ENCODE measurements around the gene CMYA5. TPM values are rescaled to one million over a fixed set of nuclear protein-coding genes. Genes with fewer than 3 reads are reported as not detected.

Gene CMYA5
- total and polyA plus RNA-seq, 2 experiments from 2014 or later, result 1.1 to 3.5 TPM

- Histone ChIP-seq H3K4me2 (no peak overlapping the region), H3K9me3 (ENCODE audit: low read depth) (no peaks in the 10 kb centered on the region), H3K27ac (no peak overlapping the region), H3K4me3 (no peak overlapping the region), H3K79me2 (no peaks in the 10 kb centered on the region), H3K27me3 (no peaks in the 10 kb centered on the region), H3K4me1 (ENCODE audit: insufficient read depth) (peaks cover 4% of the 10 kb centered on the region), H3K36me3 (replicated peaks; ENCODE audit: insufficient read depth, low read depth) (no peaks in the 10 kb centered on the region), H3K9me2 (replicated peaks; ENCODE audit: insufficient read depth) (no peaks in the 10 kb centered on the region), H4K20me1 (ENCODE audit: insufficient read depth, poor library complexity, severe bottlenecking) (no peaks in the 10 kb centered on the region), H2AFZ (no peak overlapping the region)
- DNase-seq (ENCODE audit: low spot score), result no peak
- no peak for TF ChIP-seq EZH2phosphoT487 (IDR thresholded peaks at IDR 0.05; ENCODE audit: low read depth, severe bottlenecking, unreplicated experiment)
- no peak for TF ChIP-seq CTCF (IDR thresholded peaks at IDR 0.05; ENCODE audit: poor library complexity)
- TF ChIP-seq EZH2 (IDR thresholded peaks at IDR 0.05; ENCODE audit: borderline replicate concordance), result no peak
- WGBS (ENCODE audit: low lambda C conversion rate, missing lambda C conversion rate), result 75% methylated on average over 1 of the region's 1 CpG
Observed at GRCh38 chr5:79787448-79787847, 97.8 kb downstream of the CMYA5 start.

- Histone ChIP-seq H3K4me3 (no peak overlapping the region), H3K4me1 (ENCODE audit: insufficient read depth) (no peaks in the 10 kb centered on the region), H3K27me3 (no peaks in the 10 kb centered on the region), H3K9me2 (replicated peaks; ENCODE audit: insufficient read depth) (no peaks in the 10 kb centered on the region), H3K36me3 (replicated peaks; ENCODE audit: insufficient read depth, low read depth) (no peaks in the 10 kb centered on the region), H3K27ac (no peak overlapping the region), H4K20me1 (ENCODE audit: insufficient read depth, poor library complexity, severe bottlenecking) (no peaks in the 10 kb centered on the region), H2AFZ (no peak overlapping the region), H3K79me2 (no peaks in the 10 kb centered on the region), H3K9me3 (ENCODE audit: low read depth) (no peaks in the 10 kb centered on the region), H3K4me2 (no peak overlapping the region)
- WGBS (ENCODE audit: low lambda C conversion rate, missing lambda C conversion rate), result 98% methylated on average over 3 of the region's 3 CpGs
- TF ChIP-seq CTCF (IDR thresholded peaks at IDR 0.05; ENCODE audit: poor library complexity) (no peak), EZH2 (IDR thresholded peaks at IDR 0.05; ENCODE audit: borderline replicate concordance) (no peak), EZH2phosphoT487 (IDR thresholded peaks at IDR 0.05; ENCODE audit: low read depth, severe bottlenecking, unreplicated experiment) (no peak)
- DNase-seq (ENCODE audit: low spot score), result no peak
Observed at GRCh38 chr5:79791843-79792242, 102.2 kb downstream of the CMYA5 start.

GRCh38 chr5:79792463-79792862 lies 102.8 kb downstream of the CMYA5 start:
- Histone ChIP-seq H3K27me3 (no peaks in the 10 kb centered on the region), H3K4me3 (no peak overlapping the region), H3K4me2 (no peak overlapping the region), H2AFZ (no peak overlapping the region), H3K9me3 (ENCODE audit: low read depth) (no peaks in the 10 kb centered on the region), H3K36me3 (replicated peaks; ENCODE audit: insufficient read depth, low read depth) (no peaks in the 10 kb centered on the region), H3K4me1 (ENCODE audit: insufficient read depth) (no peaks in the 10 kb centered on the region), H3K27ac (no peak overlapping the region), H3K9me2 (replicated peaks; ENCODE audit: insufficient read depth) (no peaks in the 10 kb centered on the region), H3K79me2 (no peaks in the 10 kb centered on the region), H4K20me1 (ENCODE audit: insufficient read depth, poor library complexity, severe bottlenecking) (no peaks in the 10 kb centered on the region)
- TF ChIP-seq EZH2 (IDR thresholded peaks at IDR 0.05; ENCODE audit: borderline replicate concordance) (no peak), CTCF (IDR thresholded peaks at IDR 0.05; ENCODE audit: poor library complexity) (no peak), EZH2phosphoT487 (IDR thresholded peaks at IDR 0.05; ENCODE audit: low read depth, severe bottlenecking, unreplicated experiment) (no peak)
- DNase-seq (ENCODE audit: low spot score), result no peak

- H3K4me2 ChIP-seq, result no peak overlapping the region
- H3K4me1 ChIP-seq (ENCODE audit: insufficient read depth), result no peaks in the 10 kb centered on the region
- DNase-seq (ENCODE audit: low spot score), result no peak
- H3K27me3 ChIP-seq, result no peaks in the 10 kb centered on the region
- TF ChIP-seq EZH2phosphoT487 (IDR thresholded peaks at IDR 0.05; ENCODE audit: low read depth, severe bottlenecking, unreplicated experiment) (no peak), EZH2 (IDR thresholded peaks at IDR 0.05; ENCODE audit: borderline replicate concordance) (no peak), CTCF (IDR thresholded peaks at IDR 0.05; ENCODE audit: poor library complexity) (no peak)
- no peak overlapping the region for H3K27ac ChIP-seq
- no peaks in the 10 kb centered on the region for H3K79me2 ChIP-seq
- H3K9me3 ChIP-seq (ENCODE audit: low read depth), result no peaks in the 10 kb centered on the region
- no peak overlapping the region for H2AFZ ChIP-seq
- no peak overlapping the region for H3K4me3 ChIP-seq
- WGBS (ENCODE audit: low lambda C conversion rate, missing lambda C conversion rate), result 92% methylated on average over 7 of the region's 7 CpGs
- H3K36me3 ChIP-seq (replicated peaks; ENCODE audit: insufficient read depth, low read depth), result no peaks in the 10 kb centered on the region
- no peaks in the 10 kb centered on the region for H3K9me2 ChIP-seq (replicated peaks; ENCODE audit: insufficient read depth)
- no peaks in the 10 kb centered on the region for H4K20me1 ChIP-seq (ENCODE audit: insufficient read depth, poor library complexity, severe bottlenecking)
Observed at GRCh38 chr5:79793304-79793703, 103.7 kb downstream of the CMYA5 start.
